ENCODE data around the gene GORASP1.

DNA sequence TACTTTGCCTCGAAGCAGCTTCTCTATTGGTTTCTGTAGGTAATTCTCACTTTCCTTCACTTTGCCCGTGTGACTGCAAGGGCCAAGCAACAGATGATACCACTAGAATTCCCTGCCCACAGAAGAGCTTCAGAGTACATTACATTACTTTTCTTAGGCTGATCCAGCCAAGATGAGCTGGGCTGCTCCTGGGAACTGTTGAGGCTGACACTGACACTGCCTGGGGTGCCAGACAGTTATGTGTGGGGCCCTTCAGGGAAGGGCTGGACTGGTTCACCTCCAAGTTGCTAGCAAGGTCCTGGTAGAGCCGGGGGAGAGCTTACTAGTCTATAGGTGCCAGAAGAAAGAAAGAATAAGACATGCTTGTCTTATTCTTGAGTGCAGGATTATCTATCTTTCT, 19.0 kb downstream of the GORASP1 start:
- no peak for TF ChIP-seq CTCF (conservative IDR thresholded peaks at IDR 0.05; ENCODE audit: low read length)
- TF ChIP-seq EZH2phosphoT487 (IDR thresholded peaks at IDR 0.05; ENCODE audit: borderline replicate concordance, low read depth, low read length), result no peak

All from OCI-LY7 (cell line).